Measurements from ENCODE around the gene IGF2BP2.
"Not testable (repeated sequence)": the region's sequence is repeated elsewhere in the genome, so short reads cannot be mapped to it uniquely, and the experiment has no call there.

Gene IGF2BP2

DNA sequence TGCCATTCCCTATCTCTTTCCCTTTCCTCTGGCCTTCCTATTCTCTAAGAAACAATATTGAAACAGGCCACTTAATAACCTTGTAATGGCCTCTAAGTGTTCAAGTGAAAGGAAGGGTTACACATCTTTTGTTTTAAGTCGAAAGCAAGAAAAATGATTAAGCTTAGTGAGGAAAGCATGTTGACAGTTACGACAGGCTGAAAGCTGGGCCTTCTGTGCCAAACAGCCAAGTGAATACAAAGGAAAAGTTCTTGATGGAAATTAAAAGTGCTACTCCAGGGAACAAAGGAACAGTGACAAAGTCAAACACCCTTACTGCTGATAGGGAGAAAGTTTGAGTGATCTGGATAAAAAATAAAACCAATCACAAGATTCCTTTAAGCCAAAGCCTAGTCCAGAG lies 184.5 kb downstream of the IGF2BP2 start:
- no peak for DNase-seq (ENCODE audit: low read depth, low spot score)

DNA sequence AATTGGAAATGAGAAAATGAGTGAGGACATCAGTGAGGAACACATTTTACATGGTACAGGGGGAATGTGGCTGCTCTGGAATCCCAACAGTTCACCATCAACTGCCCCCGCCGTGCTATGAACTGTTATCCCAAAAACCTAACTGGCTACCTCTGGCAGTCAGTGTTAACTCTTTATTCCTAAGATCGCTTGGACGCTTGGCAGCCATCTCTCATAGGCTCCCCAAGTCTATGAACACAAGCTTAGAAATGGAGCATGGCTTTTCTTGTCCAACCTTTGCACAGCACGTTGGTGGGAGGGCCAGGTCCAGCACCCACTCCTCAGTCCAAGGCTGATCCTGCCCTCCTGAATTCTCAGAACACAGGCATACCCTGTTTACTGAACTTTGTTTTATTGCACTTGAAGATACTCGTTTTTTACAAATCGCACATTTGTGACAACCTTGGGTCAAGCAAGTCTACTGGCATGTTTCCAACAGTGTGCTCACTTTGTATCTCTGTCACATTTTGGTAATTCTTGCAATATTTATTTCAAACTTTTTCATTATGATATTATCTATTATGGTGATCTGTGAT lies 185.1 kb downstream of the IGF2BP2 start:
- no peak for DNase-seq (ENCODE audit: low read depth, low spot score)

GRCh38 chr3:185638651-185639050 lies 186.2 kb downstream of the IGF2BP2 start:
- DNase-seq (ENCODE audit: low read depth, low spot score): not testable (repeated sequence)

DNA sequence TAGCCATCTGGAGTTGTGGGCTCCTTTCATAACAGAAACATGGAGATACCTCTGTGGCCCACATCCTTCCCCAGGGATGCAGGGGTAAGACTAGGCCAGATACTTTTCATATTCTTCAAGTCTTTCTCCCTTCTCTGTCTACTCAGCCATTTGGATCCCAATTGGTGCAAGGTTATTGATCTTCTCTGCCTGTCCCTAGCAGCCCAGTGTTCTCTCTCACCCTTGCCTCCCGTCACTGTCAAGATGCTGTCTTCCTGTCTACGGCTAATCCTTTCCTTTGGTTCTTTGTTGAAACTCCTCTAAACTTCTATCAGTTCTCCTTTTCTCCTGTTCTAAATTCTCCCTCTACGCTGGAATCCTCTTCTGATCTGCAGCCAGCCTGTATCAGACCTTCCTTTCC lies 187.5 kb downstream of the IGF2BP2 start:
- DNase-seq (ENCODE audit: low read depth, low spot score): no peak

GRCh38 chr3:185632996-185633395 lies 191.8 kb downstream of the IGF2BP2 start:
- no peak for DNase-seq (ENCODE audit: low read depth, low spot score)

DNA sequence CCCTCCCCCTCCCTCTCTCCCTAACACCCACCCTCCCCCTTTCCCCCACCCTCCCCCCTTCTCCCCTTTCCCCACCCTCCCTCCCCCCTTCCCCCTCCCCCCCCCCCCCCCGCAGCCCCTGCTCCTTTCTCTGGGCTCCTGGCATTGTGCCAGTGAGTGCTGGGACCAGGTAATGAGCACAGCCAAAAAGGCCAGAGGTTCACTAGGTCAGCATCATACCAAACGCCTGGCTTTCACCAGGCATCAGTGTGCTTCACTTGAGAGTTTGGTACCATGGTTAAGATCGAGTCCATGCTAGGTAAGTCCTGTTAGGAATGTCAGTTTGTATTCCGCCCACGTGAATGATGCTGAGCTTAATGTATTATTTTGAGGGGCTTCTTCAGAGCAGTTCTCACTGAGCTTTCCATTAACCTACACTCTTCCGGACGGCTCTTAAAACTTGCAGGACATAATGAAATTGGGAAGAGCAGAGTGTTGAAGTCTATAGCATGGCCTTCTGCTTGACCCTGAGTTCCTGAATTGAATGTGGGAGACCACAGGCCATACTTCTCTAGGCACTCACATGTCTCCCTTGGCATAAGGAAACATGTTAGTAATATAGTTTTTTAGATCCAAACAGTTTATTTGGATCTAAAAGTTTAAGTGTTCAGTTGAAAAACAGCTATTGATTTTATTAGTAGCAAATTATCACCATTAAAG lies 193.2 kb downstream of the IGF2BP2 start:
- DNase-seq (ENCODE audit: low read depth, low spot score): no peak

- no peak for DNase-seq (ENCODE audit: low read depth, low spot score)
Measured at GRCh38 chr3:185631108-185631507, 193.7 kb downstream of the IGF2BP2 start.

- no peak for DNase-seq (ENCODE audit: low read depth, low spot score)
Measured at GRCh38 chr3:185630182-185630622, 194.6 kb downstream of the IGF2BP2 start.

- DNase-seq (ENCODE audit: low read depth, low spot score): no peak
Measured at GRCh38 chr3:185629554-185630181, 195.2 kb downstream of the IGF2BP2 start.

DNA sequence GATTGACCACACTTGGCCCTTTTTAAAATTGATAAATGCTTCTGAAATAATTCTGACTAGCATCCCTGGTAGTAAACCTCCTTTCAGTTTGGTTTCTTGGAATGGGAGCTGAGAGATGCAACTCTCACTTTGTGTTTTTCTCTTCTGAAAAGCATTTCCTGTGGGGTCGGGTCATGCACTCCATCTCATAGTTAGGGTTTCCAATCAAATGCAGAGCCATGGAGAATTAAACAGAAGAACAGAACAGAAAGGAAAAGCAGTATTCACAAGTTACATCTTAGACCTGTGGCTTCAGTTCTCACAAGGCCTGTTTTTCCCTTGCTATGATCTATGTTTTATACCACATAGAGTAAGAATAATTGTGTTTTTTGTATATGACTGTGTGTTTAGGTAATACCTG lies 199.1 kb downstream of the IGF2BP2 start:
- DNase-seq (ENCODE audit: low read depth, low spot score): no peak

DNA sequence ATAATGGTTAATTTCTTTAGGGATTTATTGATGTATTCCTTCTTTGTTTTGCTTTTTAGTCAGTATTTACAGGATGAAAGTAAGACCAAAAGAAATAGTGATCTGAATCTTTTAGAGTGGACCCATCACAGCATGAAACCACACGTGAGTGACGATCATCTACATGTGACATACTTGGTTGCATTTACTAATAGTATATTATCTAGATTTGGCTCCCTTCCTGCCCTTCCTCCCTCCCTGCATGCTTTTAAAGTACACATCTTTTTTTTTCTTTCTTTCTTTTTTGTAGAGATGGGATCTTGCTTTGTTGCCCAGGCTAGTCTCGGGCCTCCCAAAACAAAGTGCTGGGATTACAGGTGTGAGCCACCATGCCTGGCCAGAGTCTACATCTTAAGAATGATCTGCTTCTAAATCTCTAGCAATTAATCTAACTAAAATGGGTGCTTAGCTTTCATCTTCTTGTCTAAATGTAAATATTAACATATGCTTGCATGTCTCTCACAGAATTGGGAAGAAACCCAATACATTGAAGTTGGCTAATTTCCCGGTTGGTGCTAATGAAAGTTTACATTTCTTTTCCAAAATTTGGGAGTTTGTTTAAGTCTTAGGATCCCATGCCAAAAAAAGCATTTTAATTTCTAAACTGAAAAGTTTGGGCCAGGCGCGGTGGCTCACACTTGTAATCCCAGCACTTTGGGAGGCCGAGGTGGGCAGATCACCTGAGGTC lies 200.7 kb downstream of the IGF2BP2 start:
- DNase-seq (ENCODE audit: low read depth, low spot score): no peak

DNA sequence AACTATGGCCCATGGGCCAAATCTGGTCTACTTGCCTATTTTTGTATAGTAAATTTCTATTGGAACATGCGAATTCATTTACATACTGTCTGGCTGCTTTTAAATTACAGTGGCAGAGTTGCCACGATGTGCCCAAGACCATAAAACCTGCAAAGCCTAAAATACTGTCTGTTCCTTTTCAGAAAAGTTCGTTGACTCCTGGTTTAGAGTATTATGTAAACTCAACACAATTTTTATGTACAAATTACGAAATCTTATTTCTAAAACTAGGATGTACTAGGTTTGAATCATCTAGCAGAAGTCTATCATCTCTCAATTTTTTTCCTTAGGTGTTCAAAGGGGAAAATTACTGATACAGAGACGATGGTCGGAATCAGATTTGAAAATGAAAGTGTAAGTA lies 211.8 kb downstream of the IGF2BP2 start:
- DNase-seq (ENCODE audit: low read depth, low spot score): no peak

- DNase-seq (ENCODE audit: low read depth, low spot score): no peak
Measured at GRCh38 chr3:185606196-185606595, 218.6 kb downstream of the IGF2BP2 start.

DNA sequence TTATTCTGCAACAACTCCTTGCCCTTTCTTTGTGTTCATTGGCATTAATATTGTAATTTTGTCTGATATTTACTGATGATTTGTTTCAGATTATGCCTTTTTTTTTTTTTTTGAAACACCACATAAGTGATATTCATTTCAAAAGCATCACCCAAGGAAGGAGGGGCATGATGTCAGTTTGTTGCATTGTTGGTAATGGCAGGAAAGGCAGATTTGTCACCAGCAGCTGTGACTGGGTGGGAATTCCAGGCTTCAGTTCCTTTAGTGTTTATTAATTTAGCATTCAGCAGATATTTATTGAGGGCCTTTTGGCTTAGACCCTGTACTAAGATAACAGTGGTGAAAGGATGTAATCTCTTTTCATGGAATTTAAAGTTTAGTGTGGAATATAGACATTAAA lies 219.3 kb downstream of the IGF2BP2 start:
- DNase-seq (ENCODE audit: low read depth, low spot score): no peak

GRCh38 chr3:185595526-185595925 lies 229.3 kb downstream of the IGF2BP2 start:
- no peak for DNase-seq (ENCODE audit: low read depth, low spot score)

GRCh38 chr3:185594073-185594472 lies 230.8 kb downstream of the IGF2BP2 start:
- DNase-seq (ENCODE audit: low read depth, low spot score): no peak
